Fibroblast of pulmonary artery (primary cell): Measurements from ENCODE around the gene BLZF1.

ENCODE experiments used
- DNase-seq: peaks from one replicate; pipeline ENCODE4 v3.0.0-alpha.2; 2010; ENCODE audit warnings: low read depth
- H3K4me3 ChIP-seq: replicated peaks from 2 replicates; pipeline ENCODE4 v1.5.1; 2011; ENCODE audit warnings: low read depth, mild to moderate bottlenecking, control low read depth, low read length, moderate library complexity
- CTCF ChIP-seq: IDR thresholded peaks from 2 replicates; pipeline ENCODE4 v1.5.1; 2011; ENCODE audit warnings: mild to moderate bottlenecking, control low read depth, low read length, inconsistent platforms; ENCODE audit errors: missing control alignments

The BLZF1 gene

GRCh38 chr1:169361281-169361680 lies 6.7 kb upstream of the BLZF1 start:
- H3K4me3 ChIP-seq = no peak overlapping the region
- DNase-seq = peak; percentile 17
- no peak for TF ChIP-seq CTCF

- DNase-seq = peak; percentile 91
- no peak for TF ChIP-seq CTCF
- no peak overlapping the region for H3K4me3 ChIP-seq
These were observed 4.8 kb upstream of the BLZF1 start for GRCh38 chr1:169363046-169363730.

- H3K4me3 ChIP-seq = no peak overlapping the region
- DNase-seq = no peak
- TF ChIP-seq CTCF = no peak
These were observed 3.0 kb upstream of the BLZF1 start for GRCh38 chr1:169364948-169365347.

- no peak for DNase-seq
- peak overlapping the region; percentile 74 for H3K4me3 ChIP-seq
- no peak for TF ChIP-seq CTCF
These were observed 804 bp upstream of the BLZF1 start for GRCh38 chr1:169367096-169367685.

GRCh38 chr1:169368406-169368769 lies 393 bp downstream of the BLZF1 start:
- no peak for DNase-seq
- no peak for TF ChIP-seq CTCF

GRCh38 chr1:169371404-169371803 lies 3.4 kb downstream of the BLZF1 start:
- DNase-seq = no peak
- no peak for TF ChIP-seq CTCF
- H3K4me3 ChIP-seq = no peak overlapping the region

More at GRCh38 chr1:169368406-169368769, 393 bp downstream of the BLZF1 start:
- peak overlapping the region; percentile 74 for H3K4me3 ChIP-seq

GRCh38 chr1:169381162-169381561 lies 13.2 kb downstream of the BLZF1 start:
- DNase-seq = no peak
- TF ChIP-seq CTCF = no peak
- H3K4me3 ChIP-seq = no peak overlapping the region
